Fibroblast of skin of right biceps (primary cell): ENCODE measurements around the gene NFKBIB.
"Not testable (repeated sequence)": the region's sequence is repeated elsewhere in the genome, so short reads cannot be mapped to it uniquely, and the experiment has no call there.

Experiments
- DNase-seq: peaks from one replicate; pipeline ENCODE4 v3.0.0-alpha.2; 2013

NFKBIB gene

DNA sequence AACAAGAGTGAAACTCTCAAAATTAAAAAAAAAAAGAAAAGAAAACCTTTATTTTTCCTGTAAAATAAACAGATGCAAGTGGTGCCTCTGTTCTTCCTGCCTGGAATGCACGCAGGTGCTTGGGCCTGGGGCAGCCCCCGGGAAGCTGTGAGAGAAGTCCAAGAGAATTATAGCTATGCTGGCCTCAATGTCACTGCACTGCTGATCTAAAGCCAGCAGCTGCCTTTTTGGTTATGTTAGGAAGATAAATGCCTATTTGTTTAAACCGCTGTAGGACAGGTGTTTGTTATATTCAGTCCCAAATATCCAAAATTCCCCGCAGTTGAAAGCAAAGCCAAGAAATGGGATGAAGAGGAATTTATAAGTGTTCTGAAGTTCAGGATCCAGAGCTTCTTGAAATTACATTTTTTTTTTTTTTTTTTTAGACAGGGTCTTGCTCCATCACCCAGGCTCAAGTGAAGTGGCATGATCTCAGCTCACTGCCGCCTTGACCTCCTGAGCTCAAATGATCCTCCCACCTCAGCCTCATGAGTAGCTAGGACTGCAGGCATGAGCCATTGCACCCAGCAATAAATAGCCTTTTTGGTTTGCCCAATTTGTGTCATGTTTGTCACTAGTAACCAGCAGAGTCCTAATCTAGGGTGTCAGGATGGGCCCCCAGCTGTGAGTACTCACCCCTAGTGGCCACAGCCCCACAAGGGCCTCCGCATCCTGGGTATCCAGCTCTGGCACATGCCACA, 23.9 kb upstream of the NFKBIB start:
- no peak for DNase-seq

DNA sequence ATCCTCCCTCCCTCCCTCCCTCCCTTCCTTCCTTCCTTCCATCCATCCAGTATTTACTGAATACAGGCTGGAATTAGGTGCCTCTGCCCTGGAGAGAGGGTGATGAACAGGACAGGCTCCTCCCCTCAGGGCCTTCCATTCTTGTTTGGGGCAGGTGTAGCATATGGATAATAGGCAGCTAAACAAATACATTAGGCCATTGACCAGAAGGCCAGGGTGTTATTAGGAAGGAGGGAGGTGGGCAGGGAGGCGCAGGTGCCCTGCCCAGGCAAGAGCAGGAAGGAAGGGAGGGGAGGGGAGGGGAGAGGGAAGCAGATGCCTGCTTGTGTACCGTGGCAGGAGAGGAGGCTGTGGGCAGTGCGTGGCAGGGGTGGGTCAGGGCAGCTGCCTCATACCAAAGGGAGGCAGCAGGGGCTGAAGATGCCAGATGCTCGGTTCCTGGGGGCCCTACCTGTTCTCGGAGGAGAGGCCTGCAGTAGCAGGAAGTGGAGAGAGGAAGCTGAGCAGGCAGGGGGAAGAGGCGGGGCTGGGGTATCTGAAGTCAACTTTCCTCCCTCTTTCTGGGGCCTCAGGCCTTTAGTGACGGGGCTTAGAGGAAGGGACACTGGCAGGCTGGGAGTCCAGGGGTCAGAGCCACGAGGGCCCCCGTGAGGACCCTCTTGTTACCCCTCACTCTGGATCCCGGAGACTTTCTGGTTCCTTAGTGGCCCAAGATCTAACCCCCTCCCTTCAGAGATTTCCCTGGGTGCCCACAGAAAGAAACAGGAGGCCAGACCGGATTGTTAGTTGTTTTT, 21.8 kb upstream of the NFKBIB start, which contains the start of gene RINL:
Gene RINL (minus strand): TSS at position 495 of the 794 bp plus-strand sequence. CDS start 1,533 bp downstream, outside the sequence.
- DNase-seq: no peak

DNA sequence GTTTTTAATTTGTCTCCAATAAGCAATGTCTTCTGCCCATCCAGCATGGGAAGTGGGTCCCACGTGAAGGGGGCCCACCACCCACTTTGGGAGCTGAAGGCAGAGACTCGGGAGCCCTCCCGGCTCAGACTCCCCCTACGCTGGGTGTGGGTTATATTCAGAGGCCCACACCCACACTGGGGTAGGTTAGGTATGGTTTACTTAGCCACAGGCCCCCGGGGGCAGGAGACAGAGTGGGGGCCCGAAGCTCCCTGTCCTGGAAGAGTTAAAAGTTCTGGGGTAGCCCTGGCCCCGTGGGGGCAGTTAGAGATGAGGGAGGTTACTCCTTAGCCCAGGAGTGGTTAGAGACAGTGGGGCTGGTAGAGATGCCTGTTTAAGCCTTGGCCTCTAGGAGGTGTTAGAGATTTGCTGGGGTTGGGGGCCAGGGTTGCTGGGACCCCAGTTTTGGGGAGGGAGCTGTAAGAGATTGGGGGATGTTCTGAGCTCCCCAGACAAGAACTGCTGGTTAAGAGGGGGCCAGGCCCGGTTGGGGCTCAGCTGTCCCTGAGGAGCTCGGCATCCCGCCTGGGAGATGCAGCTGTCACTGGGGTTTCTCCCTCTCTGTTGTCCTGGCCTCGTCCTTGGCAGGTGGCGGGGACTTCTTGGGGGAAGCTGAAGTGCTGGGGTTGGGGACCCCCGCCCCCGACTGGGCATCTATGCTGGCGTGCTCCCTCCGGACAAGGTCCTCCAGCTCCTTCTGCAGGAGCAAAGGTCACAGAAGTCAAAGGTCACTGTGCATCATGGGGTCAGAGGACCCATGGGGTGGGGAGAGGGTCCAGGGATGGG, 21.0 kb upstream of the NFKBIB start:
- DNase-seq: no peak

DNA sequence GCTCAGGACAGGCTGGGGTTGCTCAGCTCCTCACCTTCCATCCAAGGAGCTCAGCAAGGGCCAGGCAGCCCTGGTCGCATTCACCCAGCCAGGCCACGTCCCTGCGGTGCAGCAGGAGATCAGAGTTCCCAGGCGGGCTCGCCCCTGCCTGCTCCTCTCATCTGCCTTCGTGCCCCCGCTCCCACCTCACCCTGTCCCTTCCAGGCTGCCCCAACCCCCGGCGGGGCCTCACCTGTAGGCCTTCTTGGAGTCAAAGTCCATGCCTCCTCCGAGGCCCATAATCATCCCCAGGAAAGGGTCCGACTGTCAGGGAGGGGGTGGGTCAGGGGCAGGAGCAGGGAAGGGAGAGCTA, 20.4 kb upstream of the NFKBIB start:
- no peak for DNase-seq

DNA sequence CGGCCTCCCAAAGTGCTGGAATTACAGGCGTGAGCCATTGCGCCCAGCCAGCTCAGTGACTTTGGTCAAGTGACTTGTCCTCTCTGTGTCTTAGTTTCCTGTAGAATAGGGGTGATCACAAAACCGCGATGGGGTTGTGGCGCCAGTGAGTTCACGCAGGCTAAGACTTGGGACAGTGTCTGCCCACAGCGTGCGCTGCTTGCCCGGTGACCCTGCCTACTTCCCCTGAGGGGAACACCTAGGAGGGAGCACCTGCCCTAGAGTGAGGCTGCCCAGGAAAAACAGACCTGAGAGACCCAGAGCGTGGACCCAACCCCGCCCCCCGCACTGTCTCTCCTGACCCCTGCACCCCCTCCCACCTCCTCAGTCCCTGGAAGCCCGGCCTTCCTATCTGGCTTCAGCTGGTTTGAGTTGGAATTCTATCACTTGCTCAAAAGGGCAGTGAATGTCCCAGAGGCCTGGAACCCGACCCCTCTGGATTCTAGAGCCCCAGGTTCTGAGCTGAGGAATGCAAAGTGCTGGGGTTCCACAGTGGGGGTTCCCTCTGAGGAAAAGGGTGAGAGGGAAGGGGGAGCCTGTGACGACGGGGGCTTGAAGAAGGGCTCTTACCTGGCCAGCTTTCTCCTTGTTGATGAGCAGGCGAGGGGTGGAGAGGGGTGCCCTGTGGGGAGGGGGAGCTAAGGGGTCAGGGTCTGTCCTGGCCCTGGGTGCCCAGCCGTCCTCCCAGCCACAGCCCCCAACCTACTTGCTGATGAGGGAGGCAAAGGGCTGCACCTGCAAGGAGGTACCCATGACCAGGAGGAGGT, 19.5 kb upstream of the NFKBIB start:
- DNase-seq: no peak

DNA sequence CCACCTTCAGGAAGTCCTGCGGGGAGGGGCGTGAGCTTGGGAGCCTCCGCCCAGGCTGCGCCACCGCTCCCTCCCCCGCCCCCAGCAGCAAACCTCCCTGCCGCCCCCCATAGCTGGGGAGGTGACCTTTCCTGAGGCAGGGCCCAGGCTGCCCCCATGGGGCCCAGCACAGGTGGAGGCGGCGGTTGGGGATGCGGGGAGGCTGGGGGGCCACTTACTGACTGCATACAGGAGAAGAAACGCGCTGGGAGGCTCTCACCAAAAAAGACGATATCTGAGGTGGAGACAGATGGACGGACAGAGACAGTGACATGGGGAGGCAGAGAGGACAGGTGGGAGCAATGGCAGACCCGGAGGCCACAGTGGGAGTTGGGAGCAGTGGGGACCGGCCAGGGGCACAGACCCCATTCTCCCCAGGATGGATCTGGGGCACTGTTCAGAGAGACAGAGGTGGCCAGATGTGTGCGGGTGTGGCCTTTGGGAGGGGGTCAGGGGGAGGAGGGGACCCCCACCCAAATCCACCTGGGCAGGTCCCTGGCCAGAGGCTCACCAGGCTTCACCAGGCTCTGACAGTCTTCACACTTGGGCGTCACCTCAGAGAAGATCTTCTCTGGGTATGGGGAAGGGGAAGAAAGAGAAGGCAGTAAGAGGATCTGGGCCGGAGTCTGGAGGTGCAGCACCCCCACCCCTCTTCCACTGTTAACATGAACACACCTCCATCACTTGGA, 18.7 kb upstream of the NFKBIB start:
- no peak for DNase-seq

DNA sequence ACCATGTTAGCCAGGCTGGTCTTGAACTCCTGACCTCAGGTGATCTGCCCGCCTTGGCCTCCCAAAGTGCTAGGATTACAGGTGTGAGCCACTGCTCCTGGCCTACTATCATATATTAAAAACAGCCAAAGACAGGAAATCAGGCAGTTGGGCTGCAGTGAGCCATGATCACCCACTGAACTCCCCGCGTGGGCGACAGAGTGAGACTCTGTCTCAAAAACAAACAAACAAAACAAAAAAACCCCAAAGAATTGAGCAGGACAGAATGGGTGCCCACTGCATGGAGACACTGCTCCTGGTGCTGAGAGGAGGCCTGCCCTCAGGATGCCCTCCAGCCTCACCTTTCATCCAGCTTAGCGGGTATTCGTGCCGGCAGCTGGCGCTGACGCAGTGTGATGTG, 16.5 kb upstream of the NFKBIB start:
- no peak for DNase-seq

DNA sequence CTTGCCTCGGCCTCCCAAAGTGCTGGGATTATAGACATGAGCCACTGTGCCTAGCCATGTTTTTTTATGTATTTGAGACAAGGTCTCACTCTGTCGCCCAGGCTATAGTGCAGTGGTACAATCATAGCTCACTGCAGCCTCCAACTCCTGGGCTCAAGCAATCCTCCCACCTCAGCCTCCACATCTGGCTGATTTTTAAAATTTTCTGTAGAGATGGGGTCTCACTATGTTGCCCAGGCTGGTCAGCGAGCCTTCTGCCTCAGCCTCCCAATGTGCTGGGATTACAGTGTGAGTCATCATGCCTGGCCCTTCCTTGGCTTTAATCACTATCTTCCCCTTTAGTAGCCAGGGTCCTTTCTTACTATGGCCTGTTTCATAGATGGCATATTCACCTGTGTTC, 15.1 kb upstream of the NFKBIB start:
- not testable (repeated sequence) for DNase-seq

DNA sequence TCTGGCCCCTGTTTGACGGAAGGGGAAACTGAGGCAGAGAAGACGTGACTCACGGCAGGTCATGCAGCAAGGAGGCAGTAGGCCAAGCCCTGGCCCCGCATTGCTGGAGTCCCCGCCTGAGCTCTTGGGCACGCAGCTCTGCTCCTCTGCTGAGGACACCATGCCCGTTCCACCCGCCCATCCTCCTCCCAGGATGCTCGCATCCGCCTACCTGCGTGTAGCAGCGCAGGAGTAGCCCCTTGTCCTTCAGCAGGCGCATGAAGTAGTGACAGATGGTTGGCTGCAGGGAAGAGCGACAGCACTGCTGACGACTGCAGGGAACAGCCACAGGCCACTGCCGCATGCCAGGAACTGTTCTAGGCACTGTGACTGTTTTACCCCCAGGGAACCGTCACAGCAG, 10.9 kb upstream of the NFKBIB start:
- DNase-seq: no peak

DNA sequence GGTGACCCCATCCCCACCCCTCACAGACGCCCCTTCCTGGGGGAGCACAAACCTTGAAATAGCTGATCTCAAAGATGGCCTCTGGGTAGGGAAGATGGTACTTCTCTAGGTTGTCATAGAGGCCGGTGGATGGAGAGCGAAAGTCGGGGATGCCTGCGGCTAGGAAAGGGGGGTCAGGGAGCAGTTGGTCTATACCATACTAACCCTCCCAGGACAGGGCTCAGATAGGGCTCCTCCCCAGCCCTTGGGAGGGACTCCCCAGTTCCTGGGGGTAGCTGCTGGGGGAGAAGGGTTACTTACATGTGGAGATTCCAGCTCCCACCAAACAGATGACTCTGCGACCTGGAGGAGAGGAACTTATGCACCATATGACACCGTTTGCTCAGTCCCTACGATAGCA, 10.0 kb upstream of the NFKBIB start:
- no peak for DNase-seq

DNA sequence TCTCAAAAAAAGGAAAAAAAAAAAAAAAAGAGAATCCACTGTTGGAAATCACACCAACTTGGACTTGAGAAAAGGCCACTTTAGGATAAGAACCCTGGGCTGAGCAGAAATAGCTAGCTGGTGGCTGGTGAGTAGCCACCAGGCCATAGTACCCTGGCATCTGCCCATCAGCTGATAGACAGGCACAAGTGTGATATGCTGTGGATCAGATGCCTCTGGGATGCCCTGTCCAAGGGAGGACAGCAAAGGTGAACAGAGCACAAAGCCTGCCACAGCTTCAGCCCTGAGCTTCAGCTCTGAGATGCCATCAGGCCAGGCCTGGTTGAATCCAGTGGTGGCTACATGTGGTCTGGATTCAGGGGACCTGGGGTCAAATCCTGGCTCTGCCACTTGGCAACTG, 9.1 kb upstream of the NFKBIB start:
- no peak for DNase-seq

DNA sequence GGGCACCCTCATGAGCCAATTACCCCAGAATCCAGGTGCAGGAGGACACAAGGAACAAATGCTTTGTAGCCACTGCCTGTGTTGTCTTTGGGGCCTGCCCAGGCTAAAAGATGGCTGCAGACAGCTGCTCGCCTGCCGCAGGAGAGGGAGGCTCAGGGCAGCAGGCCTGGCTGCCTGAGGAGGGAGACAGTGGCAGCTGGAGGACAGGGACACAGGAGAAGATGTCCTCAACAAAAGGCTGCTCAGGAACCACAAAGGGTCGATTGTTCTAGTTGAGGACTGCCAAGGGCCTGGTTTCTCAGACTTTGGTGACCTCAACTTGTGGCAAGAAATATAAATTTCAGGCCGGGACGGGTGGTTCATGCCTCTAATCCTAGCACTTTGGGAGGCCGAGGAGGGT, 8.0 kb upstream of the NFKBIB start:
- DNase-seq: no peak

DNA sequence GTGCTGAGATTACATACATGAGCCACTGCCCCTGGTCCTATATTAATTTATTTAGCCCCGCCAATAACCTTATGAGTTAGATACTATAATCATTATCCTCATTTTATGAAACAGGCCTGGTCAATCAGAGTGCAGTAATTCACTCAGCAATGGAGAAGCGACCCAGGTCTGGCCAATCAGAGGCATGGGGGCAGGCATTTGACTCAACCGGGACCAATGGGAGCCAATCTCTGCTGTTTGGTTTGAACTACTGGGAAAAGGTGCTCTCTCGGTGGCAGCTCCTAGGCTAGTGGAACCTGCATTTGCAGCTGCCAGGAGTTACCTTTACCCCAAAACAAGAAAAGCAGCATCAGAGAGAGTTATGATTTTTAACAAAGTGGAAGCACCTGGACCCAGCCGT, 6.9 kb upstream of the NFKBIB start:
- no peak for DNase-seq

DNA sequence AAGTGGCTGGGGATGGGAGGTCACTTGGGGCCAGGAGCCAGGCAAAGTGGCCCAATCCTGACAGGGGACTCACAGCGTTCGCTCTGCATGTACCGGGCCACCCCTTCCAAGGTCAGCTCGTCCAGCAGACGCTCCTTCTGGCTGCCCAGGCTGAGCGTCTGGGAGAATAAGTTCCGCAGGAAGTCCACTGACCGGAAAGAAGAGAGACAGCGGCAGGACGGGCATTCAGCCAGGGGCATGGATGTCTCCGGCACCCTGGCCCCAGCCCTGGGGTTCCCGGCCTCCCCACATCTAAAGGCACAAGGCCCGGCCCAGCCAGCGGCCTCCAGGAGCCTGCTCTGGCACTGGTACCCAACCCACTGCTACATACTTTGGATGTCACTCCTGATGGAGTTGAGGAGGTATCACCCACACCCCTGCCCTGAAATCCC, 6.4 kb upstream of the NFKBIB start:
- DNase-seq: no peak

DNA sequence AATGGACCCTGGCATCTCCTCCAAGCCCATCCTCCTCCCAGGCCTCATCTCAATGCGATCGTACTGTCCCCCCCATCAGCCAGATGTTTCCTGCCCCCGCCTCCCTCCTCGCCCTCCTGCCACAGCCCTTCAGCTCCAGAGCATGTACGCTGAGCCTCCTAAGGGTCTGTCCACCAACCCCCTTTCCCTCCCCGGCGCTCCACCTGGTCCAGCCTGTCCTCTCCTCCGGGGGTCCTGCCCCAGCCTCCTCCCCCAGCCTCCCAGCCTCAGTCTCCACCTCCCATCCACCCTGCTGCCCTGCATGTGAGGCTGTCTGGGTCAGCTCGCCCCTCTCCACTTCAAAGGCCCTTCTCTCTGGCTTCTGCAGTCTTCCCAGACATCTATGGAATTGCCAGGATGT, 4.8 kb upstream of the NFKBIB start:
- no peak for DNase-seq

DNA sequence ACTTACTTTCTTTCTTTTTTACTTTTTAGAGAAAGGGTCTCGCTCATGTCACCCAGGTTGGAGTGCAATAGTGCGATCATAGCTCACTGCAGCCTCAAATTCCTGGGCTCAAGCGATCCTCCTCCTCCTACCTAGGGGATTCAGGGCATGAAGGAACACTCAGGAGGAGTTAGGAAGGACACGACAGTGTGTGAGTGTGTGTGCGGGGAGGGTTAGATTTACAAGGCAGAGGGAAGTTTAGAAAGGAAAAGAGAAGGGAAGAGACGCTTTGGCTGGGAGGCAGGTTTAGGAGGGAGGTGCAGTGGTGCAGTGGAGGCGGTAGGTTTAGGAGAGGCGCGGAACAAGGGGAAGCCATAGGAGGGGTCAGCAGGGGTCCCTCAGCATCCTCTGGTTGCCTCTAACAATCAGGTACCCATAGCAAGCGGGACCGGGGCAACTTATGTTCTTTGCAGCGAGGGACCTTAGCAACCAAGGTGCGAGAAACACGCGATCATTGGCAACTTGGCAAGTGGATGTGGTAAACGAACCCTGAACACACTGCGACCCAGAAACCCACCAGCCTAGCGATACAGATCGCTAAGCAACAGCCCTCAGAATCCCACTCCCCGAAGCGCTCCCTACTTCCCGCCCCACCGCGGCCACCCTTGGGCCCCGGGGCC, 852 bp upstream of the NFKBIB start:
- DNase-seq: no peak

DNA sequence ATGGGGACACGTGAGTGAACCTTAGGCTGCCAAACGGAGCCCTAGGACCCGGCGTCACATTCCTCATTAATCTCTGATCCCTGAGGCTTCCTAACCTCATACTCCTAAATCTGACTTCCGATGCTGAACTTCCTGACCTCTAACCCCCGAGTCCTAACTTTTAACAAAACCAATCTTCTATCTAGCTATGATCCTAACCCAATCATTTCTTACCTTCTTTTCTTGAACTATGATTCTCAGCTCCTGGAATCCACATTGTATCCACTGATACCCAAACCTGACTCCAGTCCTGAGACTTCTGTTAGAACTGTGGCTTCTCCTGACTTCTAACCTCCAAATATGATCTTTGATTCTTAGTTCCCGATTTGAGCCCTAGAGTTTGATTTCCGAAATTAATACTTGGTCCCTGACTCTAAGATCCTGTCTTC, 447 bp downstream of the NFKBIB start:
- no peak for DNase-seq

DNA sequence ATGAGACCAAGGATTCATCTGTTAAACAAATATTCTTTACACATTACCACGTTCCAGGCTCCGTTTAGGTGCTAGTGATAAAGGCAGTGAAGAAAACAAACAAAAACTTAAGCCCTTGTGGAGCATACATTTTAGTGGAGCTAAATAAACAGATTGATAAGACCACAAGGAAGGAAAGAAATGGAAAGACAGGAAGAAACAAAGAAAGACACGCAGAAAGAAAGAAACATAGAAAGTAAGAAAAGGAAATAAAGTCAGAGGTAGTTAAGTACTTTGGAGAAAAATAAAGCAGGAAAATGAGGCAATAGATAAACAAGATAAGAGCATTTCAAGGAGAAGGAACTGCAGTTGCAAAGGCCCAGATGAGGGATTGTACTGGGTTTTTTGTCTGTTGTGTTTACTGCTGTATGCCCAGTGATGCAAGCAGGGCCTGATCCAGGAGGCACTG, 998 bp downstream of the NFKBIB start:
- no peak for DNase-seq

DNA sequence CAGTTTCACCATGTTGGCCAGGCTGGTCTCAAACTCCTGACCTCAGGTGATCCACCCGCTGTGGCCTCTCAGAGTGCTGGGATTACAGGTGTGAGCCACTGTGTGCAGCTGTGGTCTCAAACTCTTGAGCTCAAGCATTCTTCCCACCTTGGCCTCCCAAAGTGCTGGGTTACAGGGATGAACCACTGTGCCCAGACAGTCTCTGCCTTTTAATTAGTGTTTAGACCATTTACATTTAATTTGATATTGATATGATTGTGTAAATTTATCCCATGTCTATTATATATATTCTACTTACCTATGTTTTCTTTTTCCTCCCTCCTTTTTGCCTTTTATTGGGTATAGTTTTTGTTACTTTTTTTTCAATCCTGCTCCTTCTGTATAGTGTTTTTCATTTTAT, 1.9 kb downstream of the NFKBIB start:
- DNase-seq: no peak

DNA sequence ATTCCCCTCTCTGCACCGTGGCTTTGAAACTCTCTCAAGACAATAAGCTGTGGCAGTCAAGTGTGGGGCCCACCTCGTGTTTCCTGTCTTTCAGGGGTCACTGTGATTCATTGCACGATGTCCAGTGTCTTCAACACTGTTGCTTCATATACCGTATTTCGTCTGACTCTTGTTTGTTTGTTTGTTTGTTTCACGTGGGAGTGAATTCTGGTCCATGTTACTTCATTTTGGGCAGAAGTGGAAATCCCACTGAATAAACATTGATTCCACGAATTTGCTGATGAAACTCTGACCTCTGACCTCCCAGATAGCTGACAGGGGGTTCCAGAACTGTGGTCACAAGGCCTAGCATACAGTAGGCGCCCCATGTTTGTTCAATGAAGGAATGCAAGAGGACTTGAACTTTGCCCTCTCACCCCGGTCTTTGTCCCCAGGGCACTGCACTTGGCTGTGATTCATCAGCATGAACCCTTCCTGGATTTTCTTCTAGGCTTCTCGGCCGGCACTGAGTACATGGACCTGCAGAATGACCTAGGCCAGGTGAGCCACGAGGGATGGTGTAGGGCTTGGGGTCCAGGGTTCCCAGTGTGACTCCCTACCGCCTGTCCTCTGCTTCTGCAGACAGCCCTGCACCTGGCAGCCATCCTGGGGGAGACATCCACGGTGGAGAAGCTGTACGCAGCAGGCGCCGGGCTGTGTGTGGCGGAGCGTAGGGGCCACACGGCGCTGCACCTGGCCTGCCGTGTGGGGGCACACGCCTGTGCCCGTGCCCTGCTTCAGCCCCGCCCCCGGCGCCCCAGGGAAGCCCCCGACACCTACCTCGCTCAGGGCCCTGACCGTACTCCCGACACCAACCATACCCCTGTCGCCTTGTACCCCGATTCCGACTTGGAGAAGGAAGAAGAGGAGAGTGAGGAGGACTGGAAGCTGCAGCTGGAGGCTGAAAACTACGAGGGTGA, 5.1 kb downstream of the NFKBIB start:
- no peak for DNase-seq
